H1 (cell line): Measurements from ENCODE around the gene PGBD5.

Experiments
- CEBPB ChIP-seq: IDR thresholded peaks from 2 replicates; pipeline ENCODE4 v1.6.1; 2012; ENCODE audit warnings: low read depth, low read length
- EZH2 ChIP-seq: fragments of 200-600 bp; sonication (generic); IDR thresholded peaks from 2 replicates; pipeline ENCODE4 v1.7.1; 2012; ENCODE audit warnings: low read depth, mild to moderate bottlenecking, moderate library complexity, low read length, inconsistent platforms; ENCODE audit not compliant: severe bottlenecking

GRCh38 chr1:230266456-230266855, 159.7 kb downstream of the PGBD5 start:
- no peak for TF ChIP-seq CEBPB
- no peak for TF ChIP-seq EZH2
